CD4-positive, alpha-beta T cell (primary cell): ENCODE data around the gene MROH8. TPM values are rescaled to one million over a fixed set of nuclear protein-coding genes. Genes with fewer than 3 reads are reported as not detected.

Source experiments
- ATAC-seq: fragments of 200-7000 bp; cut with Tn5 transposase; one replicate; pipeline ENCODE4 v1.10.0; 2022; ENCODE audit warnings: mild to moderate bottlenecking; ENCODE audit not compliant: poor library complexity
- CTCF ChIA-PET: fragments of 350-600 bp; sonication (Branson Sonifier 250); formaldehyde crosslinking; loops from one replicate; lab custom pipeline; 2021; ENCODE audit warnings: antibody characterized with exemption, inconsistent platforms; lab: Charles Lee
- POLR2A ChIA-PET: fragments of 350-600 bp; sonication (Branson Sonifier 250); formaldehyde crosslinking; loops from one replicate; lab custom pipeline; 2021; ENCODE audit warnings: antibody characterized with exemption, inconsistent platforms; lab: Charles Lee
- DNase-seq, 14 experiments: peaks; one replicate each; pipeline ENCODE4 v3.0.0-alpha.2; 2013 to 2020; ENCODE audit warnings: mixed read lengths in 2 of 14
- H3K27ac ChIP-seq, 2 donors: one replicate each; pipeline versions ENCODE4 v1.5.1 to v1.7.0; 2013; ENCODE audit warnings: low read length in 2 of 2, low read depth in 1 of 2, mild to moderate bottlenecking in 1 of 2
- H3K27me3 ChIP-seq, 2 experiments: 1 replicate in 1 of 2; 2 replicates in 1 of 2; pipeline versions ENCODE4 v1.6.1 to v1.7.0; 2013; ENCODE audit warnings: low read length in 2 of 2, control low read depth in 1 of 2, mild to moderate bottlenecking in 1 of 2, moderate library complexity in 1 of 2; ENCODE audit not compliant: insufficient read depth in 2 of 2, control insufficient read depth in 1 of 2
- H3K36me3 ChIP-seq: one replicate; pipeline ENCODE4 v1.6.1; 2013; ENCODE audit warnings: low read length, control low read depth; ENCODE audit not compliant: insufficient read depth
- H3K4me1 ChIP-seq: one replicate; pipeline ENCODE4 v1.6.1; 2013; ENCODE audit warnings: low read length, control low read depth; ENCODE audit not compliant: insufficient read depth
- H3K4me3 ChIP-seq: one replicate; pipeline ENCODE4 v1.5.1; 2013; ENCODE audit warnings: mild to moderate bottlenecking, low read length, moderate library complexity
- H3K9me3 ChIP-seq, 2 experiments: 1 replicate in 1 of 2; 2 replicates in 1 of 2; pipeline versions ENCODE4 v1.6.1 to v1.7.0; 2013; ENCODE audit warnings: low read length in 2 of 2, mild to moderate bottlenecking in 2 of 2, control low read depth in 1 of 2, moderate library complexity in 1 of 2; ENCODE audit not compliant: control insufficient read depth in 1 of 2, insufficient read depth in 1 of 2
- H3K27ac Mint-ChIP-seq: one replicate; pipeline ENCODE4 v1.8.0; 2020; ENCODE audit warnings: mixed read lengths
- H3K27me3 Mint-ChIP-seq: one replicate; pipeline ENCODE4 v1.8.0; 2021; ENCODE audit warnings: mixed read lengths
- H3K36me3 Mint-ChIP-seq: one replicate; pipeline ENCODE4 v1.8.0; 2021; ENCODE audit warnings: low read depth, mixed read lengths
- H3K4me1 Mint-ChIP-seq: one replicate; pipeline ENCODE4 v1.8.0; 2021; ENCODE audit warnings: low read depth, mixed read lengths
- H3K4me3 Mint-ChIP-seq: one replicate; pipeline ENCODE4 v1.8.0; 2020; ENCODE audit warnings: mild to moderate bottlenecking, mixed read lengths
- H3K9me3 Mint-ChIP-seq: one replicate; pipeline ENCODE4 v1.8.0; 2020; ENCODE audit warnings: mixed read lengths
- CTCF ChIP-seq: fragments of 200-600 bp; IDR thresholded peaks from one replicate; pipeline ENCODE4 v1.8.0; 2022; ENCODE audit warnings: antibody characterized with exemption, mild to moderate bottlenecking
- intact Hi-C, 2 experiments: fragments of 100-400 bp; cut with DNase I in 1 of 2; cut with micrococcal nuclease in 1 of 2; formaldehyde crosslinking; loops; one replicate each; pipeline versions ENCODE4 v1.15.1 to v1.9.0; 2023 to 2025; cut with DNase I, micrococcal nuclease
- total RNA-seq, 174 experiments: library from RNA in 2 of 174; stranded (reverse) in 2 of 174; gene quantifications; one replicate each; pipeline ENCODE4 v1.2.3 and lab custom pipeline; 2021 to 2026

MROH8 gene
- total RNA-seq, 2 experiments from 2014 or later: 1.1 to 1.2 TPM

- Histone ChIP-seq H3K27ac (no peak overlapping the region), H3K4me1 (no peaks in the 10 kb centered on the region), H3K27me3 (no peaks in the 10 kb centered on the region), H3K9me3 (no peaks in the 10 kb centered on the region), H3K4me3 (no peak overlapping the region), H3K36me3 (no peaks in the 10 kb centered on the region)
- Mint-ChIP-seq H3K9me3 (no peaks in the 10 kb centered on the region), H3K27ac (no peak overlapping the region), H3K4me3 (no peak overlapping the region), H3K36me3 (no peaks in the 10 kb centered on the region), H3K27me3 (no peaks in the 10 kb centered on the region), H3K4me1 (no peaks in the 10 kb centered on the region)
- ChIA-PET CTCF (no interaction called here), POLR2A (no interaction called here)
- DNase-seq (no peak), ATAC-seq (no peak)
- intact Hi-C loops: no loop called here
- no peak for TF ChIP-seq CTCF
Measured at GRCh38 chr20:37102571-37102970, 76.8 kb downstream of the MROH8 start.

- Mint-ChIP-seq H3K27me3 (no peaks in the 10 kb centered on the region), H3K4me3 (peak overlapping the region; percentile 96), H3K4me1 (peaks cover 31% of the 10 kb centered on the region), H3K36me3 (peaks cover 23% of the 10 kb centered on the region), H3K27ac (peak overlapping the region; percentile 99), H3K9me3 (no peaks in the 10 kb centered on the region)
- no peak for ATAC-seq
- peak overlapping the region; percentile 57 to 69 for H3K27ac ChIP-seq
- H3K27me3 ChIP-seq: no peaks in the 10 kb centered on the region
- ChIA-PET CTCF (interaction anchor here (1.0 to 1.4 kb wide), 2 partner anchors 15 to 82 kb away, joined by 4 read pairs; partner anchors contain the start of gene RPN2), POLR2A (interaction anchor here (0.7 to 2.7 kb wide), 10 partner anchors 53 to 1142 kb away, joined by 3 to 33 read pairs (median 4); partner anchors contain the start of genes MROH8, RPN2 and SCAND1)
- intact Hi-C loops: loop anchor here (2.0 to 10.0 kb wide), 7 partner anchors 81 to 936 kb away; partner anchors contain the start of genes MROH8 (in 2 of the 2), RPN2 (in 2 of the 2), BLCAP (in 1 of the 2) and RPRD1B (in 1 of the 2)
- H3K4me1 ChIP-seq: peaks cover 37% of the 10 kb centered on the region
- H3K9me3 ChIP-seq: no peaks in the 10 kb centered on the region
- TF ChIP-seq CTCF: peak; percentile 4
- DNase-seq: no peak
- peak overlapping the region; percentile 89 for H3K4me3 ChIP-seq
- H3K36me3 ChIP-seq: peaks cover 4% of the 10 kb centered on the region
Measured at GRCh38 chr20:37096415-37097041, 82.8 kb downstream of the MROH8 start.

- Histone ChIP-seq H3K4me1 (peaks cover 37% of the 10 kb centered on the region), H3K9me3 (no peaks in the 10 kb centered on the region), H3K4me3 (peak within 1 kb of the TSS; percentile 89), H3K36me3 (peaks cover 8% of the 10 kb centered on the region), H3K27ac (peak within 1 kb of the TSS; percentile 69 to 92), H3K27me3 (no peaks in the 10 kb centered on the region)
- intact Hi-C loops: loop anchor here (2.0 to 10.0 kb wide), 7 partner anchors 81 to 936 kb away; partner anchors contain the start of genes MROH8 (in 2 of the 2), RPN2 (in 2 of the 2), BLCAP (in 1 of the 2) and RPRD1B (in 1 of the 2)
- peak; percentile 16 for TF ChIP-seq CTCF
- POLR2A ChIA-PET: interaction anchor here (0.6 to 2.7 kb wide), 17 partner anchors 9 to 1353 kb away, joined by 3 to 33 read pairs (median 5); partner anchors contain the start of genes MROH8, RBM39, RPN2 and SCAND1
- H3K9me3 Mint-ChIP-seq: no peaks in the 10 kb centered on the region
- peaks cover 25% of the 10 kb centered on the region for H3K36me3 Mint-ChIP-seq
- ATAC-seq (peak; percentile 79), DNase-seq (peak; percentile 73 to 93 (median 80))
- H3K4me3 Mint-ChIP-seq: peak within 1 kb of the TSS; percentile 96
- no peaks in the 10 kb centered on the region for H3K27me3 Mint-ChIP-seq
- peaks cover 34% of the 10 kb centered on the region for H3K4me1 Mint-ChIP-seq
- H3K27ac Mint-ChIP-seq: peak within 1 kb of the TSS; percentile 99
- CTCF ChIA-PET: interaction anchor here (0.5 to 2.1 kb wide), 6 partner anchors 14 to 100 kb away, joined by 3 to 8 read pairs (median 4); partner anchors contain the start of gene RPN2
Measured at GRCh38 chr20:37095599-37096414, 83.5 kb downstream of the MROH8 start, which contains the start of gene RBL1. RBL1 (minus strand) TSS chr20:37095997; CDS start chr20:37095928, 69 bp downstream.
